Mucosa of rectum (tissue), 2 donors: Measurements from ENCODE around the gene FAM107A.

Experiments used
- H3K27ac ChIP-seq, 2 donors: one replicate each; pipeline ENCODE4 v1.7.0; 2013; ENCODE audit warnings: inconsistent platforms in 2 of 2, low read depth in 2 of 2, low read length in 2 of 2
- H3K27me3 ChIP-seq, 2 donors: one replicate each; pipeline ENCODE4 v1.7.0; 2013; ENCODE audit warnings: low read length in 2 of 2; ENCODE audit not compliant: control insufficient read depth in 2 of 2, insufficient read depth in 2 of 2
- H3K36me3 ChIP-seq, 2 donors: one replicate each; pipeline ENCODE4 v1.7.0; 2013; ENCODE audit warnings: low read length in 2 of 2; ENCODE audit not compliant: control insufficient read depth in 2 of 2, insufficient read depth in 2 of 2
- H3K4me1 ChIP-seq, 2 donors: one replicate each; pipeline ENCODE4 v1.7.0; 2013; ENCODE audit warnings: low read length in 2 of 2, mild to moderate bottlenecking in 1 of 2; ENCODE audit not compliant: control insufficient read depth in 2 of 2, insufficient read depth in 2 of 2
- H3K4me3 ChIP-seq, 2 donors: one replicate each; pipeline ENCODE4 v1.7.0; 2013; ENCODE audit warnings: low read length in 2 of 2
- H3K9ac ChIP-seq, 2 donors: one replicate each; pipeline ENCODE4 v1.7.0; 2013; ENCODE audit warnings: low read length in 2 of 2, low read depth in 1 of 2, mild to moderate bottlenecking in 1 of 2
- H3K9me3 ChIP-seq, 2 donors: one replicate each; pipeline ENCODE4 v1.7.0; 2013; ENCODE audit warnings: low read length in 2 of 2; ENCODE audit not compliant: control insufficient read depth in 2 of 2
- donor health status: healthy.
- donor health status: Normal muscosa, but diverticular disease.

Gene FAM107A

DNA sequence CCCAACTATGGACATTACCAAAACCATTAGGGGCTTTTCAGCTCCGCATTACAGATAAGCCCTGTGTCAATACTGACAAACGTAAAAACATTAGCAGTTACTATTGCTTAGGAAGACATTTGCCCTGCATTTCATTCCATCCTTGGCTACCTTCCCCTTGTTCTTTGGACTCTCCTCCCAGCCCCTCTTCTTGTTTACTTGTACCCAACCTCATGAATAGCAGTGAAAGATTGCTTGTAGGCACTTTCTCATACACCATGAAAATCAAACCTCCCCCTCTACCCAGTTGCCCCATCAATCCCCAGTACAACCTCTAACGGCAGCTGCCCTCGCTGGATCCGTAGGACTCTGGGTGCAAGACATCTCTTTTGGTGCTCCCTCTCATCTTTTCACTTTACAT is 16.9 kb upstream of the FAM107A start:
- no peaks in the 10 kb centered on the region for H3K4me1 ChIP-seq
- no peak overlapping the region for H3K4me3 ChIP-seq
- no peak overlapping the region for H3K27ac ChIP-seq
- H3K27me3 ChIP-seq: no peaks in the 10 kb centered on the region
- H3K36me3 ChIP-seq: no peaks in the 10 kb centered on the region
- H3K9ac ChIP-seq: no peak overlapping the region
- H3K9me3 ChIP-seq: no peaks in the 10 kb centered on the region

DNA sequence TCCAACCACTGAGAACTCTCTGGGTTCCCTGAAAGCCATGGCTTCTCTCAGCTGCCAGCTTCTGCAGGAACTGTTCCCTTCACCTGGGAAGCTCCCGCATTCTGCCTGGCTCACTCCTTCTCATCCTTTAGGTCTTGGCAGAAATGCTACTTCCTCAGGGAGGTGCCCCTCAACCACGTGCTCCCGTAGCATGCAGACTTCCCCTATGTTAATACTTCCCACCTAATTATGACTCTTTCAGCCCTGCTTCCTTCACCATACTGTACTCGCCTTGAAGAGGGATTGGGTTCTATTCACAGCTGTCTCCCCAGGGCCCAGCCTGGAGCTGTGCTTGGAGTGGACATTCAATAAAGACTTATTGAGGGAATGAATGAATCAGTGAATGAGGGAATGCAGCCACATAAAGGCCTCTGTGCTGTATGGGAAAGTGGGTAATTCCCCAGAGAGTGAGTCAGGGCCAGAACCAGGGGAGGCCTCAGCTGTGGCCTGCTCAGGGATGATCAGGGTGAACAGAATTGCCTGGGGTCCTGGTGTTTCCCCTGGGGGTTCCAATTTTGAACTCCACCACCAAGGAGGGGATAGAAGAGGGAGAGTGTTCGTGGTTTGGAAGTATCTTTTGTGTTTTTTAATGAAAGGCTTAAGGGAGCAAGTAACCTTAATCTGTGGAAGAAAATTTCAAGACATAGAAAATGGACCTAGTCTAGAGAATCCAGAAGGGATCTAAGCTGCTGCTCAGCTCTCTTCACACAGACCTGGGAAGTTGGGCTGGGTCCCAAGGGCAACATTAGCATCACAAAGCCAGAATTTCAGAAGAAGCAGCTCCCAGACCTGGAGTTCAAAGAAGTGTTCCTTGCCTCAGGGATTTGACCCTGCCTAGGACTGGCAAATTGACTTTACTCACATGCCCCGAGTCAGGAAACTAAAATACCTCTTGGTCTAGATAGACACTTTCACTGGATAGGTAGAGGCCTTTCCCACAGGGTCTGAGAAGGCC is 14.6 kb upstream of the FAM107A start:
- peaks cover 7 to 9% of the 10 kb centered on the region in 2 donors for H3K27me3 ChIP-seq
- H3K36me3 ChIP-seq: no peaks in the 10 kb centered on the region
- no peak overlapping the region for H3K27ac ChIP-seq
- H3K4me3 ChIP-seq: no peak overlapping the region
- no peaks in the 10 kb centered on the region for H3K9me3 ChIP-seq
- H3K9ac ChIP-seq: no peak overlapping the region
- H3K4me1 ChIP-seq: peaks cover 0 to 1% of the 10 kb centered on the region in 2 donors

DNA sequence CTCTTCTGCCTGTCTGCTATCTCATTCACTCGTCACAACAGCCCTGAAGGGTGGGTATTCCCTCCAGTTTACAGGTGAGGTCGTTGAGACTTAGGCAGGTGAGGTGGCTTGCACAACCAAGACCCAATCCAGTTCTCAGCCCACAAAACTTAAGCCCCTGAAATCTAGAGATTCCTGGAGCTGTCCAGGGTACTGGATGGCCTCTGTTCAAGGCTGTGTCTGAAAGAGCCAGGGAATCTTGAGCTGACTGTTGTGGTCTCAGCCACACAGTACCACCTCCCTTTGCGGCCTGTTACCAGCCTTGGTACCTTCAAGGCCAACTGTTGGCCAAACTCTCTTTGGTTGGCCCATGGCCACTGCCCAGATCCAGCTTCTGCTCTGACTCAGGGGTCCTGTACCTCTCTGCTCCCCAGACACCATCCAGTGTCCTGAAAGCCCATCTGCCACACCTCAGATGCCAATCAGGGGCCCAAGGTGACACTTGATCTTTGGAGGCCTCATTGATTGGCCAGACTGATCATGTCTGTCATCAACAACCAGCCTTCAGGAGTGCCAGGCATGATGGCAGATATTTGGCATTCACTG is 10.9 kb upstream of the FAM107A start:
- Histone ChIP-seq H3K36me3 (no peaks in the 10 kb centered on the region), H3K4me3 (no peak overlapping the region), H3K9me3 (no peaks in the 10 kb centered on the region), H3K4me1 (peaks cover 10 to 11% of the 10 kb centered on the region in 2 donors), H3K27ac (no peak overlapping the region), H3K9ac (no peak overlapping the region), H3K27me3 (peaks cover 20 to 26% of the 10 kb centered on the region in 2 donors)

DNA sequence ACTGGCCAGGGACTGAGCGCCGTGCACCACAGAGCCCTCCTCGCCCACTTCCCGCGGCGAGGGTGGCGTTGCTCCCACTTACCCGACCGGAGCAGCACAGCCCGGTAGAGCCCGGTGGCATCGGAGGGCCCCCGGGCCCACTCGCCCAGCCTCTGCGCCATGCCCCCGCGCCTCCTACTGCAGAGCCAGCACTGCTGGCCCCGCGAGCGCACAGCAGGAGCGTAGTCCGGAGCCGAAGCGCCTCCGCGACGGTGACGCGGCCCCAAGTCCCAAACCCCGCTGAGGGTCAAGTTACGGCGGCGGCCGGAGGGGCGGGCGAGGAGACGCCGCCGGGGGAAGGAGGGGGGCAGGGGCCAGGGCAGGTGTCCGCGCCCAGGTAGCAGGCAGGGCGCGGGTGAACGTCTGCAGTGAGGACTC is 9.6 kb upstream of the FAM107A start:
- no peaks in the 10 kb centered on the region for H3K9me3 ChIP-seq
- H3K27me3 ChIP-seq: peaks cover 20 to 26% of the 10 kb centered on the region in 2 donors
- no peak overlapping the region for H3K4me3 ChIP-seq
- H3K27ac ChIP-seq: no peak overlapping the region
- no peak overlapping the region for H3K9ac ChIP-seq
- H3K36me3 ChIP-seq: no peaks in the 10 kb centered on the region
- H3K4me1 ChIP-seq: peaks cover 10 to 11% of the 10 kb centered on the region in 2 donors

- H3K27ac ChIP-seq: no peak overlapping the region
- no peak overlapping the region for H3K9ac ChIP-seq
- no peaks in the 10 kb centered on the region for H3K36me3 ChIP-seq
- peak overlapping the region in 1 of 2 donors; percentile 81 for H3K4me3 ChIP-seq
- H3K4me1 ChIP-seq: peaks cover 10 to 11% of the 10 kb centered on the region in 2 donors
- H3K9me3 ChIP-seq: no peaks in the 10 kb centered on the region
- peaks cover 20 to 26% of the 10 kb centered on the region in 2 donors for H3K27me3 ChIP-seq
Observed at GRCh38 chr3:58585994-58586393, 8.8 kb upstream of the FAM107A start.

- H3K9me3 ChIP-seq: no peaks in the 10 kb centered on the region
- peaks cover 20 to 26% of the 10 kb centered on the region in 2 donors for H3K27me3 ChIP-seq
- peaks cover 10 to 11% of the 10 kb centered on the region in 2 donors for H3K4me1 ChIP-seq
- H3K4me3 ChIP-seq: peak overlapping the region; percentile 61 to 81
- H3K27ac ChIP-seq: peak overlapping the region; percentile 62 to 65
- H3K9ac ChIP-seq: peak overlapping the region; percentile 58 to 73
- no peaks in the 10 kb centered on the region for H3K36me3 ChIP-seq
Observed at GRCh38 chr3:58585005-58585786, 8.0 kb upstream of the FAM107A start.

DNA sequence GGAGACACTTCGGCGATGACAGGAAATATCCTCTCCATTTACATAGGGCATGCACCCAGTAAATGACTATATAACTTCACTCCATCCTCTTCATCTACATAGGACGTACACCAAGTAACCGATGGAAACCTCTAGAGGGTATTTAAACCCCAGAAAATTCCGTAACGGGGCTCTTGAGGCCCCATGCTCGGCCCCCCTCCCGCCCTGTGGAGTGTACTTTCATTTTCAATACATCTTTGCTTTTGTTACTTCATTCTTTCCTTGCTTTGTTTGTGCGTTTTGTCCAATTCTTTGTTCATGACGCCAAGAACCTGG is 7.5 kb upstream of the FAM107A start:
- H3K27ac ChIP-seq: peak overlapping the region; percentile 62 to 65

GRCh38 chr3:58581328-58582091 is 4.3 kb upstream of the FAM107A start:
- Histone ChIP-seq H3K27me3 (peaks cover 10 to 14% of the 10 kb centered on the region in 2 donors), H3K9me3 (no peaks in the 10 kb centered on the region), H3K4me1 (peaks cover 10 to 13% of the 10 kb centered on the region in 2 donors), H3K36me3 (no peaks in the 10 kb centered on the region), H3K4me3 (no peak overlapping the region), H3K9ac (no peak overlapping the region), H3K27ac (no peak overlapping the region)

More for the DNA sequence above, 7.5 kb upstream of the FAM107A start:
- H3K27me3 ChIP-seq: peaks cover 20 to 26% of the 10 kb centered on the region in 2 donors
- H3K9me3 ChIP-seq: no peaks in the 10 kb centered on the region
- peaks cover 10 to 11% of the 10 kb centered on the region in 2 donors for H3K4me1 ChIP-seq
- no peaks in the 10 kb centered on the region for H3K36me3 ChIP-seq
- H3K9ac ChIP-seq: peak overlapping the region in 1 of 2 donors; percentile 73
- peak overlapping the region; percentile 61 to 81 for H3K4me3 ChIP-seq

- no peak overlapping the region for H3K27ac ChIP-seq
- no peak overlapping the region for H3K9ac ChIP-seq
Observed at GRCh38 chr3:58580826-58581327, 3.7 kb upstream of the FAM107A start.

More at GRCh38 chr3:58580826-58581327, 3.7 kb upstream of the FAM107A start:
- Histone ChIP-seq H3K9me3 (no peaks in the 10 kb centered on the region), H3K4me1 (peaks cover 8 to 14% of the 10 kb centered on the region in 2 donors), H3K27me3 (peaks cover 4 to 8% of the 10 kb centered on the region in 2 donors), H3K4me3 (no peak overlapping the region), H3K36me3 (no peaks in the 10 kb centered on the region)
